HepG2 (cell line): Measurements from ENCODE around the gene MICOS13. TPM values are rescaled to one million over a fixed set of nuclear protein-coding genes. Genes with fewer than 3 reads are reported as not detected.

ENCODE experiments used
- ATAC-seq: fragments of 200-7000 bp; cut with Tn5 transposase; 3 replicates; pipeline ENCODE4 v1.9.1; 2020; ENCODE audit warnings: mild to moderate bottlenecking, moderate library complexity
- BruUV-seq: library from RNA; stranded (reverse); fragments of 400-500 nt; replicated peaks from 2 replicates; lab custom pipeline; 2021; lab: Mats Ljungman, UMichigan
- CTCF ChIA-PET: fragments of 300-600 bp; formaldehyde crosslinking; extraction: SDS; loops from one replicate; lab custom pipeline; 2021; ENCODE audit warnings: low total read pairs, inconsistent platforms, low intra/inter-chr PET ratio; lab: Yijun Ruan, JAX
- POLR2A ChIA-PET: fragments of 350-600 bp; sonication (Branson Sonifier 250); formaldehyde crosslinking; loops from one replicate; lab custom pipeline; 2020; ENCODE audit warnings: antibody characterized with exemption, inconsistent platforms; lab: Yijun Ruan, JAX
- DNase-seq: peaks from one replicate; pipeline ENCODE4 v3.0.0-alpha.2; 2015; ENCODE audit warnings: low spot score
- FAIRE-seq: peaks from 3 replicates; lab custom pipeline; 2011; peaks lifted over from hg19 to GRCh38; lab: Jason Lieb, UNC
- H2AFZ ChIP-seq: one replicate; pipeline ENCODE4 v1.6.1; 2011; ENCODE audit warnings: low read length, inconsistent platforms
- H3K27ac ChIP-seq: fragments of 300-600 bp; 3 replicates; pipeline ENCODE4 v1.8.0; 2011; ENCODE audit warnings: mixed run types, mild to moderate bottlenecking, mixed read lengths, low read length, inconsistent platforms; ENCODE audit not compliant: insufficient read depth; ENCODE audit errors: extremely low read length
- H3K27me3 ChIP-seq, 2 experiments: fragments of 200-600 bp in 1 of 2; 2 replicates in 1 of 2; 3 replicates in 1 of 2; pipeline versions ENCODE4 v1.6.0 to v1.8.0; 2011; ENCODE audit warnings: low read length in 2 of 2, mild to moderate bottlenecking in 2 of 2, moderate library complexity in 2 of 2, inconsistent platforms in 1 of 2; ENCODE audit not compliant: insufficient read depth in 2 of 2, control insufficient read depth in 1 of 2
- H3K36me3 ChIP-seq, 2 experiments: fragments of 200-600 bp in 1 of 2; replicated peaks in 1 of 2; 2 replicates in 1 of 2; 3 replicates in 1 of 2; pipeline versions ENCODE4 v1.5.1 to v1.8.0; 2011; ENCODE audit warnings: low read length in 2 of 2, inconsistent platforms in 1 of 2; ENCODE audit not compliant: insufficient read depth in 2 of 2, control insufficient read depth in 1 of 2
- H3K4me1 ChIP-seq: 2 replicates; pipeline ENCODE4 v1.5.1; 2012; ENCODE audit warnings: low read length, inconsistent platforms; ENCODE audit not compliant: insufficient read depth
- H3K4me2 ChIP-seq: 2 replicates; pipeline ENCODE4 v1.6.0; 2011; ENCODE audit warnings: low read depth, low read length, inconsistent platforms
- H3K4me3 ChIP-seq, 3 experiments: fragments of 200-600 bp in 1 of 3; sonication (generic), shearing (Covaris generic) in 1 of 3; replicated peaks in 1 of 3; 2 replicates each; pipeline ENCODE4 v1.5.1; 2011 to 2016; ENCODE audit warnings: low read length in 3 of 3, inconsistent platforms in 2 of 3, low read depth in 2 of 3, mild to moderate bottlenecking in 2 of 3, control low read depth in 1 of 3, mixed read lengths in 1 of 3; ENCODE audit not compliant: insufficient read depth in 1 of 3
- H3K79me2 ChIP-seq: one replicate; pipeline ENCODE4 v1.6.1; 2011; ENCODE audit warnings: low read length, inconsistent platforms; ENCODE audit not compliant: insufficient read depth
- H3K9ac ChIP-seq: 2 replicates; pipeline ENCODE4 v1.6.0; 2011; ENCODE audit warnings: mild to moderate bottlenecking, low read depth, low read length, inconsistent platforms; ENCODE audit not compliant: insufficient read depth
- H3K9me3 ChIP-seq: 2 replicates; pipeline ENCODE4 v1.5.1; 2012; ENCODE audit warnings: mild to moderate bottlenecking, low read length
- H4K20me1 ChIP-seq: 2 replicates; pipeline ENCODE4 v1.6.0; 2011; ENCODE audit warnings: inconsistent platforms, mild to moderate bottlenecking, low read length, moderate library complexity; ENCODE audit not compliant: insufficient read depth
- AGO1 ChIP-seq: fragments of 200-400 bp; formaldehyde crosslinking; IDR thresholded peaks from 2 replicates; pipeline ENCODE4 v1.6.1; 2017; ENCODE audit warnings: mild to moderate bottlenecking, low read depth, low read length, moderate library complexity; ENCODE audit not compliant: poor library complexity, severe bottlenecking
- AGO2 ChIP-seq: fragments of 200-400 bp; formaldehyde crosslinking; optimal IDR thresholded peaks from 2 replicates; pipeline ENCODE3; 2017; ENCODE audit warnings: mild to moderate bottlenecking, low read depth, low read length, moderate library complexity
- MYPOP ChIP-seq: sonication (generic); formaldehyde crosslinking; IDR thresholded peaks from 2 replicates; pipeline ENCODE4 v1.8.1; 2023; ENCODE audit warnings: mild to moderate bottlenecking, moderate library complexity, missing genetic modification reagents
- NR3C1 ChIP-seq: sonication (generic); formaldehyde crosslinking; IDR thresholded peaks from 2 replicates; pipeline ENCODE4 v1.4.0; 2020; ENCODE audit warnings: missing genetic modification reagents
- POLR2A ChIP-seq, 2 experiments: IDR thresholded peaks; 2 replicates each; pipeline ENCODE4 v1.6.1; 2011; ENCODE audit warnings: low read depth in 2 of 2, low read length in 2 of 2, mild to moderate bottlenecking in 1 of 2, moderate library complexity in 1 of 2; ENCODE audit not compliant: insufficient read depth in 1 of 2
- POLR2G ChIP-seq: fragments of 200-400 bp; formaldehyde crosslinking; IDR thresholded peaks from 2 replicates; pipeline ENCODE4 v1.6.1; 2018; ENCODE audit warnings: mild to moderate bottlenecking, low read depth, low read length, moderate library complexity
- RBM22 ChIP-seq: fragments of 200-400 bp; formaldehyde crosslinking; optimal IDR thresholded peaks from 2 replicates; pipeline ENCODE3; 2017; ENCODE audit warnings: mild to moderate bottlenecking, low read length, moderate library complexity
- RNF2 ChIP-seq: fragments of 450-650 bp; conservative IDR thresholded peaks from 2 replicates; pipeline ENCODE4 v1.6.1; 2016; ENCODE audit warnings: low read depth
- ZBTB7B ChIP-seq: sonication (generic); formaldehyde crosslinking; IDR thresholded peaks from 2 replicates; pipeline ENCODE4 v1.4.0; 2020; ENCODE audit warnings: missing genetic modification reagents
- ZNF275 ChIP-seq: sonication (generic); formaldehyde crosslinking; IDR thresholded peaks from 2 replicates; pipeline ENCODE4 v1.8.0; 2022; ENCODE audit warnings: missing genetic modification reagents, mild to moderate bottlenecking, inconsistent platforms, borderline replicate concordance
- WGBS: methylation state at CpG from one replicate; pipeline ENCODE4 v1.1.6; 2017; ENCODE audit warnings: low lambda C conversion rate; 5-methylcytosine and 5-hydroxymethylcytosine counted together
- in situ Hi-C: cut with HindIII; loops from 2 replicates; pipeline ENCODE4 v1.10.0; 2017; ENCODE audit warnings: low pct_unique_long_range_greater_than_20kb; ENCODE audit not compliant: extremely low pct_ligation_motif_present
- intact Hi-C: fragments of 100-400 bp; cut with micrococcal nuclease; formaldehyde crosslinking; loops from one replicate; pipeline ENCODE4 v1.10.0; 2022; ENCODE audit not compliant: unreplicated experiment
- polyA plus RNA-seq, 8 experiments: library from polyadenylated mRNA; depleted of rRNA in 3 of 8; stranded (reverse) in 7 of 8; unstranded in 1 of 8; fragments of >200 nt; fragmentation: Illumina TruSeq in 4 of 8; extraction: Trizol in 4 of 8; gene quantifications; 2 replicates each; pipeline versions ENCODE4 v1.2.1 to v1.2.3, GENCODE V29; 2011 to 2016; ENCODE audit warnings: low read depth in 4 of 8, missing spikeins in 1 of 8, mixed read lengths in 1 of 8; ENCODE audit not compliant: insufficient read depth in 1 of 8
- total RNA-seq, 5 experiments: library from RNA; depleted of rRNA; stranded (reverse); fragments of >200 nt; fragmentation: Illumina TruSeq; extraction: Trizol; gene quantifications; 2 replicates each; pipeline ENCODE4 v1.2.3, GENCODE V29; 2016; ENCODE audit warnings: low read depth in 1 of 5

The MICOS13 gene
- total and polyA plus RNA-seq, 2 of the 13 experiments (the other 11 are each of a cell fraction or from before 2014, with no cell fraction given): 28.8 to 35.4 TPM

GRCh38 chr19:5697890-5698634 lies 17.7 kb upstream of the MICOS13 start:
- H4K20me1 ChIP-seq: peaks cover 13% of the 10 kb centered on the region; the same call in 1 of the 2 replicates
- no peak overlapping the region for H3K9ac ChIP-seq
- no TSS peak for BruUV-seq
- DNase-seq (no peak), ATAC-seq (no peak; the same call in 2 of the 3 replicates)
- no peak overlapping the region for H2AFZ ChIP-seq
- WGBS: 98% methylated on average over 24 of the region's 30 CpGs
- intact Hi-C loops: no loop called here
- H3K79me2 ChIP-seq: peaks cover 5% of the 10 kb centered on the region
- no peaks in the 10 kb centered on the region for H3K27me3 ChIP-seq
- no peak for TF ChIP-seq MYPOP (CRISPR knock-in tag)
- TF ChIP-seq NR3C1 (CRISPR knock-in tag): no peak
- peak in 1 of 2 experiments; percentile 36; a peak in 2 of 4 replicates for TF ChIP-seq POLR2A (IDR thresholded peaks at IDR 0.05; ENCODE audit: insufficient read depth in 1 of 2, low read depth in 2 of 2, low read length in 2 of 2)
- TF ChIP-seq ZBTB7B: no peak
- TF ChIP-seq ZNF275 (CRISPR knock-in tag): no peak
- peak; percentile 91 for TF ChIP-seq AGO2
- no peak for TF ChIP-seq RNF2
- TF ChIP-seq RBM22: peak; percentile 35
- peak; percentile 65 for TF ChIP-seq AGO1
- TF ChIP-seq POLR2G: peak; percentile 14; the same call in 1 of the 2 replicates
- TF ChIP-seq, all 625 proteins: peak for 5
- Histone ChIP-seq H3K4me2 (no peak overlapping the region), H3K9me3 (no peaks in the 10 kb centered on the region), H3K27ac (no peak overlapping the region), H3K36me3 (peaks cover 32 to 66% of the 10 kb centered on the region in 2 experiments), H3K4me3 (no peak overlapping the region), H3K4me1 (no peaks in the 10 kb centered on the region)
- in situ Hi-C loops: no loop called here
- POLR2A ChIA-PET: interaction anchor here (3.2 kb wide), 1 partner anchor 8 kb away, joined by 12 read pairs; the partner anchor contains the start of gene RPL36
- FAIRE-seq: no peak
- CTCF ChIA-PET: no interaction called here
